K562 (cell line): ENCODE measurements around the gene UGT1A10. TPM values are rescaled to one million over a fixed set of nuclear protein-coding genes. Genes with fewer than 3 reads are reported as not detected.
"Not testable (repeated sequence)": the region's sequence is repeated elsewhere in the genome, so short reads cannot be mapped to it uniquely, and the experiment has no call there.

ENCODE experiments used
- ATAC-seq: fragments of 200-7000 bp; cut with Tn5 transposase; 3 replicates; pipeline ENCODE4 v1.9.1; 2020; ENCODE audit warnings: moderate library complexity
- BruUV-seq: library from RNA; stranded (reverse); fragments of 400-500 nt; replicated peaks from 2 replicates; lab custom pipeline; 2021; lab: Mats Ljungman, UMichigan
- CTCF ChIA-PET: fragments of 300-600 bp; formaldehyde crosslinking; extraction: SDS; loops from one replicate; lab custom pipeline; 2021; ENCODE audit warnings: low intra/inter-chr PET ratio; lab: Yijun Ruan, JAX
- POLR2A ChIA-PET: fragments of 300-600, 350-650 bp; sonication (Branson Sonifier 250); formaldehyde crosslinking; extraction: SDS; loops from one replicate; lab custom pipeline; 2021; ENCODE audit warnings: antibody characterized with exemption, inconsistent platforms; lab: Yijun Ruan, JAX
- DNase-seq, 4 experiments: peaks; one replicate each; pipeline versions ENCODE4 v3.0.0 to v3.0.0-alpha.2; 2011 to 2018; ENCODE audit warnings: low spot score in 3 of 4, mixed read lengths in 3 of 4; ENCODE audit errors: extremely low read depth in 1 of 4
- FAIRE-seq: peaks from 2 replicates; lab custom pipeline; 2011; peaks lifted over from hg19 to GRCh38; lab: Jason Lieb, UNC
- H2AFZ ChIP-seq: 2 replicates; pipeline ENCODE4 v1.6.0; 2011; ENCODE audit warnings: low read depth, low read length, control low read depth, inconsistent platforms
- H3K27ac ChIP-seq: fragments of 200-600 bp; 3 replicates; pipeline ENCODE4 v1.8.0; 2011; ENCODE audit warnings: low read depth, mild to moderate bottlenecking, control low read depth, inconsistent platforms, low read length, moderate library complexity, mixed read lengths; ENCODE audit errors: extremely low read depth
- H3K27me3 ChIP-seq, 2 experiments: fragments of 300-600 bp in 1 of 2; 2 replicates in 1 of 2; 3 replicates in 1 of 2; pipeline versions ENCODE4 v1.6.0 to v1.8.0; 2011; ENCODE audit warnings: inconsistent platforms in 2 of 2, low read length in 2 of 2, mild to moderate bottlenecking in 1 of 2, mixed read lengths in 1 of 2, moderate library complexity in 1 of 2; ENCODE audit not compliant: control insufficient read depth in 2 of 2, insufficient read depth in 2 of 2
- H3K36me3 ChIP-seq: fragments of 300-600 bp; 3 replicates; pipeline ENCODE4 v1.8.0; 2011; ENCODE audit warnings: mild to moderate bottlenecking, low read length, inconsistent platforms; ENCODE audit not compliant: control insufficient read depth, insufficient read depth
- H3K4me1 ChIP-seq, 2 experiments: fragments of 200-600 bp in 1 of 2; replicated peaks in 1 of 2; 2 replicates in 1 of 2; 3 replicates in 1 of 2; pipeline versions ENCODE4 v1.5.1 to v1.8.0; 2011; ENCODE audit warnings: inconsistent platforms in 2 of 2, low read length in 2 of 2, mild to moderate bottlenecking in 1 of 2, mixed read lengths in 1 of 2, moderate library complexity in 1 of 2; ENCODE audit not compliant: control insufficient read depth in 2 of 2, insufficient read depth in 2 of 2
- H3K4me2 ChIP-seq: 2 replicates; pipeline ENCODE4 v1.6.1; 2011; ENCODE audit warnings: low read length, control low read depth, inconsistent platforms, mixed read lengths; ENCODE audit not compliant: insufficient read depth
- H3K4me3 ChIP-seq: fragments of 200-600 bp; sonication (generic), shearing (Covaris generic); 2 replicates; pipeline ENCODE4 v1.5.1; 2016; ENCODE audit warnings: control low read depth, inconsistent platforms
- H3K79me2 ChIP-seq: fragments of 200-600 bp; 3 replicates; pipeline ENCODE4 v1.8.0; 2011; ENCODE audit warnings: low read length, inconsistent platforms; ENCODE audit not compliant: control insufficient read depth, insufficient read depth
- H3K9ac ChIP-seq, 2 experiments: 2 replicates each; pipeline versions ENCODE4 v1.6.0 to v1.6.1; 2011; ENCODE audit warnings: low read depth in 2 of 2, low read length in 2 of 2, control low read depth in 1 of 2, inconsistent platforms in 1 of 2, mild to moderate bottlenecking in 1 of 2, mixed read lengths in 1 of 2; ENCODE audit not compliant: insufficient read depth in 1 of 2
- H3K9me1 ChIP-seq: one replicate; pipeline ENCODE4 v1.6.0; 2011; ENCODE audit warnings: inconsistent platforms, mild to moderate bottlenecking, low read length, moderate library complexity; ENCODE audit not compliant: control insufficient read depth, insufficient read depth
- H3K9me3 ChIP-seq: replicated peaks from 2 replicates; pipeline ENCODE4 v1.5.1; 2011; ENCODE audit warnings: low read depth, low read length, inconsistent platforms; ENCODE audit not compliant: control insufficient read depth, insufficient read depth
- H4K20me1 ChIP-seq: replicated peaks from 2 replicates; pipeline ENCODE4 v1.6.1; 2011; ENCODE audit warnings: low read length, inconsistent platforms, mixed read lengths; ENCODE audit not compliant: control insufficient read depth, insufficient read depth
- GTF2F1 ChIP-seq: IDR thresholded peaks from 2 replicates; pipeline ENCODE4 v1.6.1; 2011; ENCODE audit warnings: low read depth, low read length, improper control_type of control experiment
- HNRNPLL ChIP-seq: fragments of 200-400 bp; formaldehyde crosslinking; IDR thresholded peaks from 2 replicates; pipeline ENCODE4 v1.6.1; 2017; ENCODE audit warnings: low read length, low read depth, mild to moderate bottlenecking; ENCODE audit not compliant: poor library complexity, severe bottlenecking
- SRSF3 ChIP-seq: fragments of 200-400 bp; formaldehyde crosslinking; IDR thresholded peaks from 2 replicates; pipeline ENCODE4 v1.6.1; 2016; ENCODE audit warnings: mild to moderate bottlenecking, low read length, moderate library complexity; ENCODE audit not compliant: insufficient read depth
- WHSC1 ChIP-seq: IDR thresholded peaks from one replicate; pipeline ENCODE4 v1.6.1; 2012; ENCODE audit warnings: low read length, control low read depth, inconsistent platforms
- ZNF146 ChIP-seq: IDR thresholded peaks from one replicate; pipeline ENCODE4 v1.6.1; 2018; ENCODE audit warnings: missing compliant biosample characterization; ENCODE audit not compliant: unreplicated experiment
- ZNF212 ChIP-seq: fragments of 450-650 bp; formaldehyde crosslinking; IDR thresholded peaks from 2 replicates; pipeline ENCODE4 v1.4.0; 2020; ENCODE audit warnings: mild to moderate bottlenecking
- ZNF354B ChIP-seq: fragments of 250-450 bp; sonication (Bioruptor Pico); IDR thresholded peaks from 2 replicates; pipeline ENCODE4 v1.4.0; 2020
- ZNF707 ChIP-seq: fragments of 250-450 bp; sonication (Bioruptor Pico); conservative IDR thresholded peaks from 2 replicates; pipeline ENCODE4 v1.8.0; 2022; ENCODE audit warnings: inconsistent platforms, mild to moderate bottlenecking, moderate library complexity
- WGBS: fragments of 100-300 bp; shearing (Covaris generic); methylation state at CpG from one replicate; pipeline ENCODE4 v1.1.6; 2016; ENCODE audit warnings: low coverage, mixed read lengths; ENCODE audit not compliant: insufficient coverage; ENCODE audit errors: missing lambda C conversion rate; 5-methylcytosine and 5-hydroxymethylcytosine counted together
- in situ Hi-C: fragments of 300-500 bp; cut with MboI; formaldehyde crosslinking; loops from 4 replicates; pipeline ENCODE4 v1.15.0; 2018; ENCODE audit warnings: inconsistent platforms, mixed read lengths
- intact Hi-C: fragments of 100-400 bp; cut with micrococcal nuclease; formaldehyde crosslinking; loops from 2 replicates; pipeline ENCODE4 v1.14.2; 2022
- polyA plus RNA-seq, 8 experiments: library from polyadenylated mRNA; depleted of rRNA in 4 of 8; stranded (reverse) in 5 of 8; unstranded in 3 of 8; fragments of >200 nt; fragmentation: Nextera tagmentation in 2 of 8; fragmentation: Illumina TruSeq in 1 of 8; extraction: Ambion mirVana in 2 of 8; extraction: Trizol in 1 of 8; gene quantifications; 2 replicates each; pipeline versions ENCODE4 v1.2.1 to v1.2.3, GENCODE V29; 2011 to 2014; ENCODE audit warnings: inconsistent platforms in 1 of 8, missing spikeins in 1 of 8
- total RNA-seq, 7 experiments: library from RNA; depleted of rRNA in 6 of 7; stranded (reverse); fragments of >200 nt in 6 of 7; fragmentation: Illumina TruSeq in 2 of 7; extraction: Trizol in 2 of 7; gene quantifications; 2 replicates each; pipeline versions ENCODE4 v1.2.1 to v1.2.3, GENCODE V29; 2011 to 2021; ENCODE audit warnings: low replicate concordance in 1 of 7
- TF ChIP-seq, protein P1 (sequence below): IDR thresholded peaks from 2 replicates; pipeline ENCODE4 v1.6.1; 2014; ENCODE audit warnings: antibody characterized with exemption
- TF ChIP-seq, protein P2 (sequence below): IDR thresholded peaks from 3 replicates; pipeline ENCODE4 v1.6.1; 2011; ENCODE audit warnings: borderline replicate concordance, mild to moderate bottlenecking; ENCODE audit not compliant: insufficient read length, insufficient read depth

The UGT1A10 gene
- total and polyA plus RNA-seq, 9 of the 15 experiments (the other 6 are each of a cell fraction or from before 2014, with no cell fraction given): not detected

DNA sequence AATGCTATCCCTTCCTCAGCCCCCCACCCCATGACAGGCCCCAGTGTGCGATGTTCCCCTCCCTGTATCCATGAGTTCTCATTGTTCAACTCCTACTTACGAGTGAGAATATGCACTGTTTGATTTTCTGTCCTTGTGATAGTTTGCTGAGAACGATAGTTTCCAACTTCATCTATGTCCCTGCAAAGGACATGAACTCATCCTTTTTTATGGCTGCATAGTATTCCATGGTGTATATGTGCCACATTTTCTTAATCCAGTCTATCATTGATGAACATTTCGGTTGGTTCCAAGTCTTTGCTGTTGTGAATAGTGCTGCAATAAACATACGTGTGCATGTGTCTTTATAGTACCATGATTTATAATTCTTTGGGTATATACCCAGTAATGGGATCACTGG is 14.4 kb upstream of the UGT1A10 start:
- H3K79me2 ChIP-seq, H3K27ac ChIP-seq, H3K4me1 ChIP-seq, CTCF ChIA-PET, H4K20me1 ChIP-seq, H3K36me3 ChIP-seq, in situ Hi-C loops, H3K4me3 ChIP-seq, H2AFZ ChIP-seq, BruUV-seq, FAIRE-seq, ATAC-seq, H3K9me1 ChIP-seq, H3K9me3 ChIP-seq, intact Hi-C loops, DNase-seq, POLR2A ChIA-PET, H3K9ac ChIP-seq, H3K4me2 ChIP-seq, H3K27me3 ChIP-seq: not testable (repeated sequence)
- peak; percentile 57 for TF ChIP-seq ZNF146 (CRISPR knock-in tag)
- WGBS: 2% methylated on average over 5 of the region's 5 CpGs

DNA sequence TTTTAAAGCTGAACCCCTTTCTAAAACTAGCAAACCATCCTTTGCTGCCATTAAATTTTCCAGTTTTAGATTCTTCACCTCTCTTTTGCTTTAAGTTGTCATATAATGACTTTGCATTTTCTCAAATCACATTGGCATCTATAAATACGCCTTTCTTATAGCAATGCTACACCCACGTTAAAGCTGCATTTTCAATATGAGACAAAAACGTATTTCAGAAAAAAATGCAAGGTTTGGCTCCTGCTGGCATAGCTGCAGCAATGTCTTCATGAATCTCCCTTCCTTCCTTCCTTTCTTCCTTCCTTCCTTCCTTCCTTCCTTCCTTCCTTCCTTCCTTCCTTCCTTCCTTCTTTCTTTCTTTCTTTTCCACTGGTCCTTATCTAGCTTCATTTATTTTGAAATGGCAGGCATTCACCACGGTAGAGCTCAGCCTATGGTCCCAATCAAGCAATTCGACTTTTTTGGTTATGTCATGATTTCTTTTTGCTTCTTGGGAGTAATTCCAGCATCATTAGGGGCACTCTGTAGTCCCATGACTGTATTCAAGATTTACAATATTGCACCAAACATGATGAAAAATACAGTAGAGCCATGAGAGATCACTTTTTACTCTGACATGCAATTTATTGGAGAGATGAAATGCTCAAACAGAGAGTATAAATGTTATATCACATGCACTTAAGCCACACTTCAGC is 8.8 kb upstream of the UGT1A10 start:
- intact Hi-C loops: no loop called here
- H3K79me2 ChIP-seq: no peaks in the 10 kb centered on the region
- no peaks in the 10 kb centered on the region for H3K4me1 ChIP-seq
- no TSS peak for BruUV-seq
- H3K27ac ChIP-seq: no peak overlapping the region
- H3K9ac ChIP-seq: no peak overlapping the region
- CTCF ChIA-PET: no interaction called here
- 0% methylated on average over 4 of the region's 5 CpGs for WGBS
- in situ Hi-C loops: no loop called here
- TF ChIP-seq ZNF354B (CRISPR knock-in tag) (no peak), SRSF3 (no peak), ZNF212 (CRISPR knock-in tag) (no peak), WHSC1 (no peak), ZNF707 (no peak), HNRNPLL (no peak), GTF2F1 (no peak)
- TF ChIP-seq, protein P1, sequence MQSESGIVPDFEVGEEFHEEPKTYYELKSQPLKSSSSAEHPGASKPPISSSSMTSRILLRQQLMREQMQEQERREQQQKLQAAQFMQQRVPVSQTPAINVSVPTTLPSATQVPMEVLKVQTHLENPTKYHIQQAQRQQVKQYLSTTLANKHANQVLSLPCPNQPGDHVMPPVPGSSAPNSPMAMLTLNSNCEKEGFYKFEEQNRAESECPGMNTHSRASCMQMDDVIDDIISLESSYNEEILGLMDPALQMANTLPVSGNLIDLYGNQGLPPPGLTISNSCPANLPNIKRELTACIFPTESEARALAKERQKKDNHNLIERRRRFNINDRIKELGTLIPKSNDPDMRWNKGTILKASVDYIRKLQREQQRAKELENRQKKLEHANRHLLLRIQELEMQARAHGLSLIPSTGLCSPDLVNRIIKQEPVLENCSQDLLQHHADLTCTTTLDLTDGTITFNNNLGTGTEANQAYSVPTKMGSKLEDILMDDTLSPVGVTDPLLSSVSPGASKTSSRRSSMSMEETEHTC: no peak
- TF ChIP-seq, protein P2, sequence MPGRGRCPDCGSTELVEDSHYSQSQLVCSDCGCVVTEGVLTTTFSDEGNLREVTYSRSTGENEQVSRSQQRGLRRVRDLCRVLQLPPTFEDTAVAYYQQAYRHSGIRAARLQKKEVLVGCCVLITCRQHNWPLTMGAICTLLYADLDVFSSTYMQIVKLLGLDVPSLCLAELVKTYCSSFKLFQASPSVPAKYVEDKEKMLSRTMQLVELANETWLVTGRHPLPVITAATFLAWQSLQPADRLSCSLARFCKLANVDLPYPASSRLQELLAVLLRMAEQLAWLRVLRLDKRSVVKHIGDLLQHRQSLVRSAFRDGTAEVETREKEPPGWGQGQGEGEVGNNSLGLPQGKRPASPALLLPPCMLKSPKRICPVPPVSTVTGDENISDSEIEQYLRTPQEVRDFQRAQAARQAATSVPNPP: no peak
- no peak overlapping the region for H3K4me2 ChIP-seq
- no peaks in the 10 kb centered on the region for H4K20me1 ChIP-seq
- DNase-seq: no peak
- H3K9me3 ChIP-seq: no peaks in the 10 kb centered on the region
- FAIRE-seq: no peak
- no peaks in the 10 kb centered on the region for H3K36me3 ChIP-seq
- ATAC-seq: no peak
- no peak overlapping the region for H2AFZ ChIP-seq
- POLR2A ChIA-PET: no interaction called here
- H3K4me3 ChIP-seq: no peak overlapping the region
- H3K27me3 ChIP-seq: no peaks in the 10 kb centered on the region
- H3K9me1 ChIP-seq: no peaks in the 10 kb centered on the region
